Gastroesophageal sphincter (tissue), 3 donors: Measurements from ENCODE around the gene PPP3CB.

ENCODE experiments used
- CTCF ChIP-seq, 4 experiments: fragments of 200-600 bp in 2 of 4; fragments of 450-650 bp in 2 of 4; sonication (generic) in 1 of 4; IDR thresholded peaks; one replicate each; pipeline ENCODE4 v1.5.1; 2017 to 2019; ENCODE audit warnings: antibody characterized with exemption in 4 of 4, mild to moderate bottlenecking in 2 of 4, moderate library complexity in 2 of 4
- EP300 ChIP-seq: sonication (generic); formaldehyde crosslinking; IDR thresholded peaks from one replicate; pipeline ENCODE4 v1.6.1; 2017; ENCODE audit warnings: antibody characterized with exemption, mild to moderate bottlenecking
- POLR2A ChIP-seq, 2 donors: fragments of 450-650 bp; IDR thresholded peaks; one replicate each; pipeline ENCODE4 v1.6.1; 2017; ENCODE audit warnings: antibody characterized with exemption in 2 of 2, mild to moderate bottlenecking in 2 of 2, moderate library complexity in 1 of 2
- POLR2AphosphoS5 ChIP-seq: sonication (generic); formaldehyde crosslinking; IDR thresholded peaks from one replicate; pipeline ENCODE4 v1.6.1; 2017; ENCODE audit warnings: antibody characterized with exemption

- TF ChIP-seq CTCF (IDR thresholded peaks at IDR 0.05) (no peak), POLR2AphosphoS5 (no peak), EP300 (no peak), POLR2A (IDR thresholded peaks at IDR 0.05) (no peak)
Observed at GRCh38 chr10:73537709-73538108, 41.9 kb upstream of the PPP3CB start.
